Suppressor macrophage (primary cell): ENCODE data around the gene TAS2R40.
"Not testable (repeated sequence)": the region's sequence is repeated elsewhere in the genome, so short reads cannot be mapped to it uniquely, and the experiment has no call there.

ENCODE experiments used
- DNase-seq, 4 experiments: peaks; one replicate each; pipeline ENCODE4 v3.0.0-alpha.2; 2020 to 2022

The TAS2R40 gene

DNA sequence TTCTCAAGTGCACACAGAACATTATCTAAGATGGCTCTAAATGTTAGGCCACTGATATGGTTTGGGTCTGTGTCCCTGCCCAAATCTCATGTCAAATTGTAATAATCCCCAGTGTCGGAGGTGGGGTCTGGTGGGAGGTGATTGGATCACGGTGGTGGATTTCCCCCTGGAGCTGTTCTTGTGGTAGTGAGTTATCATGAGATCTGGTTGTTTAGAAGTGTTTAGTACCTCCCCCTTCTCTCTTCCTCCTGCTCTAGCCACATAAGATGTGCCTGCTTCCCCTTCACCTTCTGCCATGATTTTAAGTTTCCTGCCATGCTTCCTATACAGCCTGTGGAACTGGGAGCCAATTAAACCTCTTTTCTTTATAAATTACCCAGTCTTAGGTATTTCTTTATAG lies 30.2 kb downstream of the TAS2R40 start:
- DNase-seq = peak in 1 of 4 experiments; percentile 13

- DNase-seq = no peak
Measured at GRCh38 chr7:143255564-143255963, 33.7 kb downstream of the TAS2R40 start.

- DNase-seq = peak in 3 of 4 experiments; percentile 4 to 21 (median 19)
Measured at GRCh38 chr7:143256325-143256724, 34.5 kb downstream of the TAS2R40 start.

DNA sequence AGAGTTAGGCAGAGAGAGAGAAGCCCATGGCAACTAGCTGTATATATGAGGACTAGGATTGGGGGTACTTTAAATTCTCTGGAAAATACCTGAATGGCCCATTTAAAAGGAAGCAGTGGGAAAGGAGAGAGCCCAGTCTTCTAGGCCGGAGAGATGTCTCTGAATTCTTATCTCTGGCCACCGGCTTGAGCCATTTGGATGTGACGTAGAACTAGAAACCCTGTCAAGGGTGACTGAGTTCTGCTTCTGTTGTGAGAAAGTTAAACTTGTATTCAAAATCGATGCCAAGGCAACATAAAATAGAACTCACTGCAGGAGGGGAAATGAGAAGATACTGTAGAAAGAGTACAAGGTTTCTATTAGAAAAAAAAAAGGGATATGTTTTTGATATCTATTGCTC lies 35.1 kb downstream of the TAS2R40 start:
- no peak for DNase-seq

DNA sequence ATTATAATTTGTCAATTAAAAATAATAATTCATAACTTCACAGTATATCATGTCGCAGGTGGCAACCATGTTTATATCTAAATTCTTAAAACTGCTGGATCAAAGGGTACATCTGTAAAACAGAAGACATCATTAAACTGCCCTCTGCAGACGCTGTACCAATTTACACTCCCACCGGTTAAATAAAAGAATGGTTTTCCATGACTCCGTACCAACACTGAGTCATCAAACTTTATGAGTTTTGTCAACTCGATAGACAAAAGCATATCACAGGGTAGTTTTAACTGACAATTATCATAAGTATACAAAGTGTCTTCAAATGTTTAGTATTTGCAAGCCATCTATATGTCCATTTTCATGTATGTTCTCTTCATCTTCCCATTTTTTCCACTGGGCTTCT lies 35.7 kb downstream of the TAS2R40 start:
- no peak for DNase-seq

DNA sequence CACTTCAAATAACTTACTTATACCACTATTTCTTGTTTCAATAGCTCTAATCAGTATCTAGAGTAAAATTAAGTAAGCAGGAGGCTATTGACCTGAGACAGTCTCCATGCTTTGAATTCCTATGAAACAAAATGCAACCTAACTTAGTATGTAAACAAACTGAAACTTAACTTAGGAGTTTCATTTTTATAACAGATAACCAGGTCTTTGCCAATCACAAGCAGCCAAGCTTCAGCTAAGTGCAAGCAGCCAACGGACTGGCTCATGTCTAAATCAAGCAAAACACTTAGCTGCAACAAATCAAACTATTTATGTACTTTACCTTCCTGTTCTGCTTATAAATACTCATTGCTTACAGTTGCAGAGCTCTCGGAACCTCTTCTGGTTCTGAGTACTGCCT lies 37.0 kb downstream of the TAS2R40 start:
- DNase-seq = no peak

DNA sequence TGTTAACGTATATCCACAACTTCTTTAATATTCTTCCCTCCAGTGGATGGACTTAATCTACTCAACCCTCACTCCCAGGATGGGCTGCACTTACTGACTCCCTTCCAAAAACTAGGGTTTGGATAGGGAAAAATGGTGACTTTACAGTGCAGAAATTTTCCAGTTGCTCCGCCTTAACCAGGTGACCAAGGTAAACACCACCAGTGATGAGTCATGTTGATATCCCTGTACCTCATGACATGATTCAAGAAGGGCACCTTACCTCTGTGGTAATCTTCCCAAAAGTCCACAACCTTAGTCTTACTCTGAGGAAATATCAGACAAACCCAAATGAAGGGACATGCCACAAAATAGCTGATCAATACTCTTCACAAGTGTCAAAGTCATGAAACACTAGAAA lies 37.9 kb downstream of the TAS2R40 start:
- DNase-seq = no peak

DNA sequence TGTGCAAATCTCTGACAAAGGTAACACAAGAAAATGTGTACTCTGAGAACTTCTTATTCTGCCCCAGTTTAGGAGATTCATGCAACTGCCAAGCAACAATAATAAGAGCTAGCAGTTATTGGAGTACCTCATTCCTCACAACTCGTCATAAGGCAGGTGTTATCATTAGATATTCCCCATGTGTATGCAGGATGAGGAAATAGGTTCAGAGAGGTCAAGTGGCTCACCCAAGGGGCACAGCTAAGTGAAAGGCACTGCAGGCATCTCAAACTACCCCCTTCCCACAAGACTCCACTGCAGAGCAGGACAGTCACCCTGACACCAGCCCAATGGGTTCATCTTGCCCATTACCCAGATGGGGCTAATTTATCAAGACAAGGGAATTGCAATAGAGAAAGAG lies 40.1 kb downstream of the TAS2R40 start:
- DNase-seq = no peak

DNA sequence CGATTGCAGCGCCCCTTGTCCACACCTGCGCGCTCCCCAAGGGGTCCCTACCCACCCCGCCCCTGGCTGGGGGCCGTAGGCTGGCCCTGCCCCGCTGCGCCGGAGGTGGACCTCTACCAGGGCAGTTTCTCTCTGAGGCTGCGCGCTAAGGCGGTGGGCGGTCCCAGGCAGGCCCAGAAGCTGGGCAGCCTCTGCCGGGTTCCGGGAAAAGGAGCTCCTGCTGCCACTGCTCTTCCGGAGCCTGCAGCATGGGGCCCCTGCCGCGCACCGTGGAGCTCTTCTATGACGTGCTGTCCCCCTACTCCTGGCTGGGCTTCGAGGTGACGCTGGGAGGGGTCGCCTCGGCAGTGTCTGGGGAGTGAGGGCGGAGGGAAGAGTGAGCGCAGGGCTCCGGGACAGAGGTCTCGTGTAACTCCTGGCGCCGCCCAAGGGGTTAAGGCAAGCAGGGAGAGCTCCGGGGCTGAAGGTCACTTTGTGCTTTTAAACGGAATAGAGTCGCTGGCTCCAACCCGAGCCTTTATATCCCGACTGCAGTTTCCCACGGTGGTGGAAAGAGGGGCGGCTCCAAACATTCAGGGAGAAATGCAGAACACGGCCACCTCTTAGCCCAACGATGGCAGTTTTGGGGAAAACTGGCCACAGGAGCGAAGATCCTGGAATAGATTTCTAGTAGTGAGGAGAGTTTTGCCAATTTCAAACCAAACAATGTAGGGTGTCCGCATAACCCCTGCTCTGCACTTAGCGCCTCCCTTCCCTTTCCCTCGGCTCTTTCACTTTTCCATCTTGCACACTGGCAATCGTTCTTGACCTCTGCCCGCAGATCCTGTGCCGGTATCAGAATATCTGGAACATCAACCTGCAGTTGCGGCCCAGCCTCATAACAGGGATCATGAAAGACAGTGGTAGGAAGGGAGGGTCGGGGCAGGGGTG lies 41.7 kb downstream of the TAS2R40 start, which contains the start of gene GSTK1:
Gene GSTK1, plus strand, starts transcription at position 176 of the 930 bp plus-strand sequence. Its CDS starts 73 bp downstream, at position 249.
- peak; percentile 81 to 92 (median 87) for DNase-seq

DNA sequence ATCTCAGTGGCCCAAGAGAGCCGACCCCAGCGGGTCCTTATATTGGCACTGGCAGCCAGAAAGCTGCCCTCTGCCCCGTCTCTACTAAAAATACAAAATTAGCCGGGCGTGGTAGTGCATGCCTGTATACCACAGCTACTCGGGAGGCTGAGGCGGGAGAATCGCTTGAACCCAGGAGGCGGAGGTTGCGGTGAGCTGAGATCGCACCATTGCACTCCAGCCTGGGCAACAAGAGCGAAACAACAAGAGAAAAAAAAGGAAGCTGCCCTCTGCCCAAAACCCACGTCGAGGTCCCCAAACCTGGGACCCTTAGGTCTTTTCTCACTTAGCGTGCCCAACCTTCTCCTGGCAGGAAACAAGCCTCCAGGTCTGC lies 42.3 kb downstream of the TAS2R40 start:
- DNase-seq = not testable (repeated sequence)

GRCh38 chr7:143265017-143265693 lies 43.3 kb downstream of the TAS2R40 start:
- no peak for DNase-seq

DNA sequence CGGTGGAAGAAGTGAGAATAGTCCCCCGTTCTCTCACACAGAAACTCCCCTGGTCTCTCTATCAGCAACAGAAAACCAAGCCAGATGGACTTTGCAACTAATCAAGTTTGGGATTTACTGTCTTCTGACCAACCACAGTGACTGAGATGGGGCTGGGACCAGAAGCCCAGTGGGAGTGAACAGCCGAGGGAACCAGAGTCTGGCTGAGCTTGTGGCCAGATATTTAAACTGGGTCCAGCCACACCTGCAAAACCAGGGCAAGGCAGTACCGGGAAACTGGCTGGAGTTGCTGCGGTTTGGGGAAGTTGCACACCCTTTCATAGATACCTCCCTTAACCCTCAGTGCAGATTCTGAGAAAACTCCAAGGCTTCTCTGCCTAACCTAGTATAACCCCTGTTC lies 47.4 kb downstream of the TAS2R40 start:
- no peak for DNase-seq

DNA sequence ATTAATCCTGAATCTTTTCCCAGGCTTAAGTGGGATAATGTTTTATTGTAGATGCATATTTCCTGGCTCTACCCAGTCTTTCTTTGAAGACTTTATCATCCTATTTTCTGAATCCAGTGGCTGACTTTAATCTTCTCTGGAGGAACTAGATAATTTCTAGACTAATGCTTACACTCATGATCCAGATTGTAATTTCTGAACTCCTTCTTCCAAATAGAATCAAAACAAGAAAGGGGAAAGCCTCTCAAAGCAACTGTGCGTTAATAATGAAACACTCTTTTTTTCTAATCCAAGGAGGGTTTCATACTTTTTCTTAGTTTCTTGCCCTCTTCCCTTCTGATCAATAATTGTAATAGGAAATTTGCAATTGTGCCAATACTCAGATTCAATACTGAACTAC lies 49.4 kb downstream of the TAS2R40 start:
- no peak for DNase-seq
